B cell (primary cell): ENCODE data around the gene KLF7.

Experiments used
- EZH2 ChIP-seq: IDR thresholded peaks from 2 replicates; pipeline ENCODE4 v1.6.1; 2012; ENCODE audit warnings: borderline replicate concordance, low read depth, mild to moderate bottlenecking, moderate library complexity, low read length; ENCODE audit not compliant: insufficient read depth, poor library complexity, severe bottlenecking
- TF ChIP-seq, protein P1 (sequence below): fragments of 200-600 bp; IDR thresholded peaks from one replicate; pipeline ENCODE4 v1.8.0; 2022; ENCODE audit warnings: antibody characterized with exemption, mild to moderate bottlenecking

DNA sequence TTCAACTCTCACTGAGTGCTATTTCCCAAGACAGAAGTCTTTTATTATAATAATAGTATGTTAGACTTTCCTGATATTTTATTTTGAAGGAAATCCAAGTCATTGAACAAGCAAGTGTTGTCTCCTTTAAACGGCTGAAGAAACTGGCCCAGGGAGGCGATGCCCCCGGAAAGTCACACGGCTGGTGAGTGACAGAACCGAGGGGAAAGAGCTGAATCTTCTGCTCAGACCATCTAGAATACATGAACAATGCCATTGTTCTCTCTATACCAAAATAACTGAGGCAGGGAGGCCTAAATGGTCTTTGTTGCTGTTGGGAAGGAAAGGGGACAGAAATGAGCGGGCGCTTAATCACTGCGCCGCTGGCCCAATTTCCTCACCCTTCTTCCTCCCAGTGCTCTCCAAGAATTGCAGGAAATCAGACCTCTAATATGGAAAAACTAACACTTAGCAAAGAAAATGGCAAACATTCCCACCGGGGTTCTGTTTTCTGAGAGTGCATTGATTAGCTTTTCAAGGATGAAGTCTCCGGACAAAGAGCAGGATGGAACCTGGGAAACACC lies 101.5 kb downstream of the KLF7 start:
- TF ChIP-seq, protein P1, sequence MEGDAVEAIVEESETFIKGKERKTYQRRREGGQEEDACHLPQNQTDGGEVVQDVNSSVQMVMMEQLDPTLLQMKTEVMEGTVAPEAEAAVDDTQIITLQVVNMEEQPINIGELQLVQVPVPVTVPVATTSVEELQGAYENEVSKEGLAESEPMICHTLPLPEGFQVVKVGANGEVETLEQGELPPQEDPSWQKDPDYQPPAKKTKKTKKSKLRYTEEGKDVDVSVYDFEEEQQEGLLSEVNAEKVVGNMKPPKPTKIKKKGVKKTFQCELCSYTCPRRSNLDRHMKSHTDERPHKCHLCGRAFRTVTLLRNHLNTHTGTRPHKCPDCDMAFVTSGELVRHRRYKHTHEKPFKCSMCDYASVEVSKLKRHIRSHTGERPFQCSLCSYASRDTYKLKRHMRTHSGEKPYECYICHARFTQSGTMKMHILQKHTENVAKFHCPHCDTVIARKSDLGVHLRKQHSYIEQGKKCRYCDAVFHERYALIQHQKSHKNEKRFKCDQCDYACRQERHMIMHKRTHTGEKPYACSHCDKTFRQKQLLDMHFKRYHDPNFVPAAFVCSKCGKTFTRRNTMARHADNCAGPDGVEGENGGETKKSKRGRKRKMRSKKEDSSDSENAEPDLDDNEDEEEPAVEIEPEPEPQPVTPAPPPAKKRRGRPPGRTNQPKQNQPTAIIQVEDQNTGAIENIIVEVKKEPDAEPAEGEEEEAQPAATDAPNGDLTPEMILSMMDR: no peak
- TF ChIP-seq EZH2: no peak
